OCI-LY3 (cell line): ENCODE measurements around the gene PAQR5.

ENCODE experiments used
- EZH2phosphoT487 ChIP-seq: fragments of 200-600 bp; shearing (Covaris generic); IDR thresholded peaks from 2 replicates; pipeline ENCODE4 v1.6.1; 2018; ENCODE audit warnings: antibody characterized with exemption, mixed run types, low read depth
- TF ChIP-seq, protein P1 (sequence below): fragments of 200-600, 300-600 bp; sonication (generic); IDR thresholded peaks from 2 replicates; pipeline ENCODE4 v1.5.1; 2014; ENCODE audit warnings: antibody characterized with exemption, low read length, low read depth

DNA sequence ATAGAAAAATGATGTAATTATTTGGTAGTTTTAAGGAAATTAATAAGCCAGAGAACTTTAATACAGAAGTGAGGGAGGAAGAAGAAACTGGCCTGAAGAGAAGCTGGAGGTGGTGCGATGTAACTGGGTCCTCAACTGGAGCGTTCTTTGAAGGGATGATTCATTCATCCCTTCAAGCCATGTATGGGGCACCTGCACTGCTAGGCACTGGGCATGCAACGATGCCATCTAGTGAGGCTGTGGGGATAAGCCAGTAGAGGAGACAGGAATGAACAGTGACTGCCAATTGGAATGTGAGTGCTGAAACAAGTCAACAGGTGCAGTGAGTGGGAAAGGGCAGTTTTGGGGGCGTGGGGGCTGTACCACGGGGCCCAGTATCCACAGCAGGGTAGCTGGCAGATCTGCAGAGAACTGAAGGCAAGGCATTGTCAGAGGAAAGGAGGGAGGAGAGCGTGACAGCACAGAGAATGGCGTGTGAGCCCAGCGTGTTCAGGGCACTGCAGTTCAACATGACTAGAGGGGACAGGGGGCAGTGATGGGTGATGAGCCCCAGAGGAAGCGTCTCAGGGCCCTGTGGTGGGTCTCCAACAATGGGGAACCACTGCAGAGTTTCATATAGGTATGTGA, 111.6 kb downstream of the PAQR5 start:
- TF ChIP-seq, protein P1, sequence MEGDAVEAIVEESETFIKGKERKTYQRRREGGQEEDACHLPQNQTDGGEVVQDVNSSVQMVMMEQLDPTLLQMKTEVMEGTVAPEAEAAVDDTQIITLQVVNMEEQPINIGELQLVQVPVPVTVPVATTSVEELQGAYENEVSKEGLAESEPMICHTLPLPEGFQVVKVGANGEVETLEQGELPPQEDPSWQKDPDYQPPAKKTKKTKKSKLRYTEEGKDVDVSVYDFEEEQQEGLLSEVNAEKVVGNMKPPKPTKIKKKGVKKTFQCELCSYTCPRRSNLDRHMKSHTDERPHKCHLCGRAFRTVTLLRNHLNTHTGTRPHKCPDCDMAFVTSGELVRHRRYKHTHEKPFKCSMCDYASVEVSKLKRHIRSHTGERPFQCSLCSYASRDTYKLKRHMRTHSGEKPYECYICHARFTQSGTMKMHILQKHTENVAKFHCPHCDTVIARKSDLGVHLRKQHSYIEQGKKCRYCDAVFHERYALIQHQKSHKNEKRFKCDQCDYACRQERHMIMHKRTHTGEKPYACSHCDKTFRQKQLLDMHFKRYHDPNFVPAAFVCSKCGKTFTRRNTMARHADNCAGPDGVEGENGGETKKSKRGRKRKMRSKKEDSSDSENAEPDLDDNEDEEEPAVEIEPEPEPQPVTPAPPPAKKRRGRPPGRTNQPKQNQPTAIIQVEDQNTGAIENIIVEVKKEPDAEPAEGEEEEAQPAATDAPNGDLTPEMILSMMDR, result peak; percentile 60
- TF ChIP-seq EZH2phosphoT487, result no peak
